HUES48 (cell line): Measurements from ENCODE around the gene NDUFA12.

Source experiments
- H3K27ac ChIP-seq: one replicate; pipeline ENCODE4 v1.7.0; 2013; ENCODE audit warnings: low read depth, low read length, inconsistent platforms
- H3K27me3 ChIP-seq: 2 replicates; pipeline ENCODE4 v1.6.1; 2013; ENCODE audit warnings: mild to moderate bottlenecking, low read length; ENCODE audit not compliant: control insufficient read depth, insufficient read depth
- H3K36me3 ChIP-seq: 2 replicates; pipeline ENCODE4 v1.6.1; 2013; ENCODE audit warnings: low read length; ENCODE audit not compliant: control insufficient read depth, insufficient read depth
- H3K4me1 ChIP-seq: 2 replicates; pipeline ENCODE4 v1.6.1; 2013; ENCODE audit warnings: mild to moderate bottlenecking, low read length; ENCODE audit not compliant: control insufficient read depth, insufficient read depth
- H3K4me3 ChIP-seq: 2 replicates; pipeline ENCODE4 v1.5.1; 2013; ENCODE audit warnings: mild to moderate bottlenecking, low read depth, low read length
- H3K9ac ChIP-seq: 2 replicates; pipeline ENCODE4 v1.6.1; 2013; ENCODE audit warnings: mild to moderate bottlenecking, low read depth, low read length, moderate library complexity
- H3K9me3 ChIP-seq: 2 replicates; pipeline ENCODE4 v1.6.1; 2013; ENCODE audit warnings: low read length; ENCODE audit not compliant: control insufficient read depth, insufficient read depth

Gene NDUFA12

DNA sequence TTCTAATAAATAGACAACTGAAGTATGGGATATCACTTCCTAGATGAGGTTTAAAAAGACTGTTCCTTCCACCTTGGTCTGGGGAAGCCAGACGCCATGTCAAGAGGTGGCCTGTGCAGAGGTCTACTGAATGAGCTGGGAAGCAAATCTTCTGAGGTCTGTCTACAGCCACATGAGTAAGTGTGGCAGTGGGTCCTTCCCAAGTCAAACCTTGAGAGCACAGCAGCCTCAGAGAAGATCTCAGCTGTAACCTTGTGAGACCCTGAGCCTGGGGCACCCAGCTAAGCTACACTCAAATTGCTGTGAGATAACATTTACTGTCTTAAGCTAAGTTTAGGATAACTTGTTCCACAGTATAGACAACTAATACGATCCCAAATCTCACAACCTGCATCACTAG lies 20.2 kb downstream of the NDUFA12 start:
- Histone ChIP-seq H3K9me3 (no peaks in the 10 kb centered on the region), H3K27ac (peak overlapping the region; percentile 43), H3K4me3 (no peak overlapping the region), H3K36me3 (peaks cover 3% of the 10 kb centered on the region; the same call in 1 of the 2 replicates), H3K9ac (no peak overlapping the region), H3K4me1 (peaks cover 9% of the 10 kb centered on the region), H3K27me3 (no peaks in the 10 kb centered on the region)

DNA sequence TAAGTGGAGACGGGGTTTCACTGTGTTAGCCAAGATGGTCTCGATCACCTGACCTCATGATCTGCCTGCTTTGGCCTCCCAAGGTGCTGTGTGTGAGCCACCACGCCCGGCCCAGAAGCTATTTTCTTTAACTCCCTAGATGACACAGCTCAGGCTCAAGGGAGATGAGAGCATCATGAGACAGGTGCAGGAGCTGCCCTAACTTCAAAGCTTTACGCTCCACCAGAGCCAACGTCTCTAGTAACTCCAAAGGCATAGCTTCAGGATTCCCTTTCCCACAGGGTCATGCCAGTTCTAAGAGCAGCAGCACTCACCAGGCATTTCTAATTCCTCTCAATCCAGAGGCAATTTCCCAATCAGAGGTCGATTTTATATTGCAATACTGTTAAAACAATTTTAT lies 21.0 kb downstream of the NDUFA12 start:
- no peak overlapping the region for H3K4me3 ChIP-seq
- peaks cover 9% of the 10 kb centered on the region for H3K4me1 ChIP-seq
- H3K27ac ChIP-seq: no peak overlapping the region
- no peaks in the 10 kb centered on the region for H3K9me3 ChIP-seq
- no peak overlapping the region for H3K9ac ChIP-seq
- H3K27me3 ChIP-seq: no peaks in the 10 kb centered on the region
- H3K36me3 ChIP-seq: peaks cover 3% of the 10 kb centered on the region; the same call in 1 of the 2 replicates

DNA sequence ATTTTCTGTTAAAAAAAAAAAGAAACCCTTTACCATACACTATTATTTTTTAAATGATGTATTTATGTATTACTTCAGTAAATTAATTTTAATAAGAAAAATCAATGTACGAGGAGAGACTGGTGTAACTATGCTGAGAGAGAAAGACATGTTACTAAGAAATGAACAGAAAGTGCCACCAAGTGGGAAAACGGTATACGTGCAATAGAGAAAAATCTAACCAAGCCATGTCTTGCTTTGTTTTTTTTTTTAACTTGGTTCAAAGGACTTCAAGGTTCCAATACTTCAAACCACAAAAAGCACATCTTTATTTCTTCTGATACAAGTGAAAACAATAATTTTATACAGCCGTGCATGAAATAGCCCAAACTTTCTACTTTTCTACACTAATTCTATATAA lies 22.9 kb downstream of the NDUFA12 start:
- no peak overlapping the region for H3K4me3 ChIP-seq
- H3K9me3 ChIP-seq: no peaks in the 10 kb centered on the region
- no peaks in the 10 kb centered on the region for H3K27me3 ChIP-seq
- no peak overlapping the region for H3K9ac ChIP-seq
- peaks cover 9% of the 10 kb centered on the region for H3K4me1 ChIP-seq
- H3K36me3 ChIP-seq: peaks cover 3% of the 10 kb centered on the region; the same call in 1 of the 2 replicates
- H3K27ac ChIP-seq: no peak overlapping the region

DNA sequence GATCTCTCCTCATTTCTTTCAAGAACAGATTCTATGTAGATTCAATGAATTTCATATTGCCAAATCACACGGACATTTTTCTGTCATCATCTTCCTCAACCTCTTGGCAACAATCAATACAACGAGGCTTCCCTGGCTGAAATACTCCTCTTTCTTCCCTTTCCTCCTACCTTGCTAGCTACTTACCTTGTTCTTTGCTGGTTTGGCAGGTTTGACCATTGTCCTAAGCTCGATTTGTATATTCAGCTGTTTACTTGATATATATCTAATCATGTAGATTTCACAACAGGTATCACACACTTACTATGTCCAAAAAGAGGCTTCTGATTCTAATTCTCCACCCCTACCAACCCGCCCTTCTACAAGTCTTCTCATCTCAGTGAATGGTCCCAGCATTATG lies 23.6 kb downstream of the NDUFA12 start:
- Histone ChIP-seq H3K27me3 (no peaks in the 10 kb centered on the region), H3K4me3 (no peak overlapping the region), H3K9ac (no peak overlapping the region), H3K4me1 (peaks cover 9% of the 10 kb centered on the region), H3K27ac (no peak overlapping the region), H3K9me3 (no peaks in the 10 kb centered on the region), H3K36me3 (peaks cover 3% of the 10 kb centered on the region; the same call in 1 of the 2 replicates)

DNA sequence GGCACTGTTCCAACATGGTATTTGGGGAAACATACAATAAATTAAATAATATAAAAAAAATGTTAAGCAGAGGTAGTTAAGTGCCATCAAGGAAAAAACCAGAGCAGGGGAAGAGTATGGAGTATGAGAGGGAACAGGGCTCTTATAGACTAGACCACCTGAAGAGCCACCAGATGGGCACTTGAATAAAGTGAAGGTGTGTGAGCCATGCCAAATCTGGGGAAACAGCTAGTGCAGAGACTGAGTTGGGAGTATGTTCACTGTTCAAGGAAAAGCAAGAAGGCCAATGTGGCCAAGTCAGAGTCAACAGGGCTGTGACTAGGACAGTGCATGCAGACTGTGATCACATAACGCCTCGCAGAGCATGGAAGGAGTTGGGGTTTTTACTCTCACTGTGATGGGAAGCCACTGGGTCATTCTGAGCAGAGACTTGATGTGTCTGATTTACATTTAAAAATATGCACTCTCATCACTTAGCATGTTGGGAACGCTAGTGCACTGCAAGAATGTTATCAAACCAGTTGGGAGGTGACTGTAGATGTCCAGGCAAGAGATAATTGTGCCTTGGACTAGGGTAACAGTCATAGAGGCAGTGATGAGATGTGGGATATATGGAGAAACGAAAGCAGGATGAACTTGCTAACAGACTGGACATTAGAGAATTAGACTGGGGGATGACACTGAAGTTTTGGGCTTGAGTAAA lies 25.6 kb downstream of the NDUFA12 start:
- Histone ChIP-seq H3K27me3 (no peaks in the 10 kb centered on the region), H3K4me3 (no peak overlapping the region), H3K27ac (no peak overlapping the region), H3K36me3 (no peaks in the 10 kb centered on the region), H3K9ac (no peak overlapping the region), H3K9me3 (no peaks in the 10 kb centered on the region), H3K4me1 (no peaks in the 10 kb centered on the region)

DNA sequence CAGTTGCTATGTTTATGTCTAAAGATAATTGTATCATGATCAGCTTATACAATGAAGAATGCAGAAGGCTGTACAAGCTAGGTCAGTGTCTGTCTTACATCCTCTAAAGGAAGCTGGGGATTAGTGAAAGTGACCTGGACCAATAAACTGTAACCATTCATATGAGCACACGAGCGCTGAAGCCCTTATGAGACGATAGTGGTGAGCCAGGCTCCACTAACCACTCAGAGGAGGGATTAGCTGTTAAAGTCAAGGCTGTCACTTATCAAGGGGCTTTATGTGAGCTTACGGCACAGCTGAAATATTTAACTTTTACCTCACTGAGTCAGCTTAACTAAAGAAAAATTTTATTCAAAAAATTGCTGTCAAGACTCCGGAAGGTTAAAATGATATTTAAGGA lies 30.3 kb downstream of the NDUFA12 start:
- Histone ChIP-seq H3K9ac (no peak overlapping the region), H3K9me3 (no peaks in the 10 kb centered on the region), H3K27ac (no peak overlapping the region), H3K4me1 (no peaks in the 10 kb centered on the region), H3K4me3 (no peak overlapping the region), H3K27me3 (no peaks in the 10 kb centered on the region), H3K36me3 (peaks cover 11% of the 10 kb centered on the region)

DNA sequence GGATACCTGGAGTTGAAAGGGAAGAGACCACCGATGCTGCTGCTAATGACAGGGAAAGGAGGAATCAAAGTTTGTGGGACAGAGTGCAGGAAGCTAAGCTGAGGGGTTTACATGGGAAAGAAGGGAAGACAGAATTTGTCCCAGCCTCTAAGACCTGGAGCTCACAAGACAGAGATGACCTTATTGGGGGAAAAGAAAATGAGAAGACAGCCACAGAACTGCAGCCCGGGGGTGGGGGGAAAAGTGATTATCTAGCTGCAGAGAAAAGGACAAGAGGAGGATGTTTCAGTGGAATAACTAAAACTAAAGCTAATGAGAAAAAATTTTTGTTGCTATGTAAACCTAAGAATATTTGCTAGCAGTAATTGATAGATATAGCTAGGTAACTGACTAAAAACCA lies 30.7 kb downstream of the NDUFA12 start:
- H3K9ac ChIP-seq: no peak overlapping the region
- H3K4me1 ChIP-seq: no peaks in the 10 kb centered on the region
- H3K9me3 ChIP-seq: no peaks in the 10 kb centered on the region
- H3K27ac ChIP-seq: no peak overlapping the region
- no peaks in the 10 kb centered on the region for H3K27me3 ChIP-seq
- no peak overlapping the region for H3K4me3 ChIP-seq
- peaks cover 11% of the 10 kb centered on the region for H3K36me3 ChIP-seq

DNA sequence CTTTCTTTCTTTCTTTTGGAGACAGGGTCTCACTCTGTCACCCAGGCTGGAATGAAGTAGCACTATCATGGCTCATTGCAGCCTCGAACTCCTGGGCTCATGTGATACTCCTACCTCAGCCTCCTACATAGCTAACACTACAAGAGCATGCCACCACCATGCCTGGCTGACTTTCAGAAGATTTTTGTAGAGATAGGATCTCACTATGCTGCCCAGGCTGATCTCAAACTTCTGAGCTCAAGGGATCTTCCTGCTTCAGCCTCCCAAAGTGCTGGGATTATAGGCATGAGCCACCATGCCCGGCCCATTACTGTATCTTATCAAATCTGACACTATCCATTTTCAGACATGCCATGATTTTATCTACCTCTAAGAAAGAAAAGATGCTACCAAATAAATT lies 31.6 kb downstream of the NDUFA12 start:
- Histone ChIP-seq H3K4me3 (no peak overlapping the region), H3K9ac (no peak overlapping the region), H3K9me3 (no peaks in the 10 kb centered on the region), H3K36me3 (peaks cover 11% of the 10 kb centered on the region), H3K27ac (no peak overlapping the region), H3K27me3 (no peaks in the 10 kb centered on the region), H3K4me1 (no peaks in the 10 kb centered on the region)

DNA sequence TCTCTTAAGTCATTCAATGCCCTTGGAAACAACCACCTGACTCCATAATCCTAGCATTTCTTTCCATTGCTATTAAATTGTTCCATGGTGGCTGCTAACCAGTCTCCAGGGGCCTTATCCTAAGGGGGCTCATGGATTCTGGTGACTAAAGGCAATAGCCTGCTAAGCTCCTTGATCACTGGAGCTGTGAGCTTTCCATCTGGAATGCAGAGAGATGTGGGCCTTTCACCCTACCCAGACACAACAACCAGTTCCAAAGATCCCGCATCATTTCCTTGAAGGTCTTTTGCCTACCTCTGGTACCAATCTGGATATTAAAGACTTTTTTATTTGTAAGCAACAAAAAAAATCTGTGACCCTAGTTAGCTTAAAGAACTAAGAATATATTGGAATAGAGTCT lies 32.9 kb downstream of the NDUFA12 start:
- Histone ChIP-seq H3K9me3 (no peaks in the 10 kb centered on the region), H3K4me1 (no peaks in the 10 kb centered on the region), H3K27ac (no peak overlapping the region), H3K36me3 (peaks cover 11% of the 10 kb centered on the region), H3K27me3 (no peaks in the 10 kb centered on the region), H3K4me3 (no peak overlapping the region), H3K9ac (no peak overlapping the region)

DNA sequence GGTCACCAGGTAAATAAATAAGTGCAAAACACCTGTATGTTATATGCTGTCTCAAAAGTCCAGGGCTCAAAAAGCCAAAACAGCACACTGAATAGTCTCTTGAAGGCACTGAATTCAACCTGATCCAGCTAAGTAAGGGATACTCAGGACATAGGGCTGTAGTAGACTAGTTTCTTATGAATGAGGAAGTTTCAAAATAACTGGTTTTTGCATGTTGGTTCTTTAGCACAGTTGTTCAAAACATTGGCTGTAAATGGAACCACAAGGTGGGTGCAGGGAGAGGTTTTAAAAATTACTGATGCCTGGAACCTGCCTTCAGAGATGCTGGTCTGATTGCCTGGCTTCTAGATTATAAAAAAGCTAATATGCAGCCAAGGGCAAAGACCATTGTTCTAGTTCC lies 34.1 kb downstream of the NDUFA12 start:
- H3K36me3 ChIP-seq: peaks cover 11% of the 10 kb centered on the region
- H3K9ac ChIP-seq: no peak overlapping the region
- H3K4me1 ChIP-seq: no peaks in the 10 kb centered on the region
- H3K4me3 ChIP-seq: no peak overlapping the region
- H3K27ac ChIP-seq: no peak overlapping the region
- H3K27me3 ChIP-seq: no peaks in the 10 kb centered on the region
- H3K9me3 ChIP-seq: no peaks in the 10 kb centered on the region

DNA sequence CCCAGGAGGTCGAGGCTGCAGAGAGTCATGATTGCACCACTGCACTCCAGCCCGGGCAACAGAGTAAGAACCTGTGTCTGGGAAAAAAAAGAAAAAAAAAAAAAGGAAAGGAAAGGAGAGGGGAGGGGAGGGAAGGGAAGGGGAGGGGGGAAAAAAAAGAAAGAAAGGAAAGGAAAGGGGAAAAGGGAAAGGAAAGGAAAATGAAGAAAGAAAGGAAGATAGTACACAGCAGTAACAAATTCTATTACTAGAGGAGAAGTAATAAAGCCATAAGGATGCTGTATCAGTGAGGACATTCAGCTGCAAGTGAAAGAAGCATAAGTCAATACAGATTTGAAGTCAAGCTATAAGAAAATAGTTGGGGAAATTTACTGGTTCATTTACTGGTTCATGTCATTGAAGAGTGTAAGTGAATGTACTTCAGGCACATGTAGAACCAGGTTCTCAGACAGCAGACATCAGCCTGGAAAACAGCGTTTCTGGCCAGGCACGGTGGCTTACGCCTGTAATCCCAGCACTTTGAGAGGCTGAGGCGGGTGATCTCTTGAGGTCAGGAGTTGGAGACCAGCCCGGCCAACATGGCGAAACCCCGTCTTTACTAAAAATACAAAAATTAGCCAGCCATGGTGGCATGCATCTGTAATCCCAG lies 37.4 kb downstream of the NDUFA12 start:
- Histone ChIP-seq H3K27me3 (no peaks in the 10 kb centered on the region), H3K4me3 (no peak overlapping the region), H3K27ac (no peak overlapping the region), H3K9me3 (no peaks in the 10 kb centered on the region), H3K9ac (no peak overlapping the region), H3K36me3 (peaks cover 7% of the 10 kb centered on the region), H3K4me1 (no peaks in the 10 kb centered on the region)
